Activated CD8-positive, alpha-beta memory T cell treated with anti-CD3 and anti-CD28 coated beads for 24 hours (primary cell): ENCODE data around the gene FBXO38.

ENCODE experiments used
- DNase-seq: peaks from one replicate; pipeline ENCODE4 v3.0.0-alpha.2; 2020

FBXO38 gene

GRCh38 chr5:148383564-148384379 is at the start of gene FBXO38:
FBXO38 (plus strand) TSS chr5:148383958; CDS start chr5:148394777, 10,819 bp downstream.
- DNase-seq, result peak; percentile 96

- no peak for DNase-seq
These were observed 48.5 kb upstream of the FBXO38 start, which contains the start of gene SPINK9 for GRCh38 chr5:148335259-148335658. SPINK9 (plus strand) TSS chr5:148335559; CDS start chr5:148335614, 55 bp downstream.

GRCh38 chr5:148336704-148337435 is 46.9 kb upstream of the FBXO38 start:
- no peak for DNase-seq

GRCh38 chr5:148342371-148343045 is 41.2 kb upstream of the FBXO38 start:
- DNase-seq, result no peak

- DNase-seq, result no peak
These were observed 40.7 kb upstream of the FBXO38 start for GRCh38 chr5:148343046-148343407.

GRCh38 chr5:148343603-148344487 is 39.9 kb upstream of the FBXO38 start:
- DNase-seq, result no peak

GRCh38 chr5:148347706-148348105 is 36.1 kb upstream of the FBXO38 start:
- no peak for DNase-seq

- DNase-seq, result no peak
These were observed 31.1 kb upstream of the FBXO38 start for GRCh38 chr5:148352696-148353095.

- DNase-seq, result no peak
These were observed 30.1 kb upstream of the FBXO38 start for GRCh38 chr5:148353634-148354033.

- no peak for DNase-seq
These were observed 19.4 kb upstream of the FBXO38 start for GRCh38 chr5:148364343-148364742.

- DNase-seq, result no peak
These were observed 15.5 kb upstream of the FBXO38 start for GRCh38 chr5:148368299-148368698.

GRCh38 chr5:148372166-148372725 is 11.5 kb upstream of the FBXO38 start:
- DNase-seq, result no peak

- no peak for DNase-seq
These were observed 10.9 kb upstream of the FBXO38 start for GRCh38 chr5:148372893-148373292.

GRCh38 chr5:148374690-148375360 is 8.9 kb upstream of the FBXO38 start:
- no peak for DNase-seq

GRCh38 chr5:148376198-148376597 is 7.6 kb upstream of the FBXO38 start:
- DNase-seq, result no peak

GRCh38 chr5:148378670-148379069 is 5.1 kb upstream of the FBXO38 start:
- no peak for DNase-seq

GRCh38 chr5:148379340-148379739 is 4.4 kb upstream of the FBXO38 start:
- no peak for DNase-seq

GRCh38 chr5:148381906-148382305 is 1.9 kb upstream of the FBXO38 start:
- no peak for DNase-seq

- DNase-seq, result no peak
These were observed 797 bp upstream of the FBXO38 start for GRCh38 chr5:148382961-148383360.

GRCh38 chr5:148384380-148384737 is 601 bp downstream of the FBXO38 start:
- no peak for DNase-seq

- DNase-seq, result no peak
These were observed 1.3 kb downstream of the FBXO38 start for GRCh38 chr5:148385094-148385493.

GRCh38 chr5:148386041-148386440 is 2.3 kb downstream of the FBXO38 start:
- DNase-seq, result no peak
